ENCODE data around the gene VPREB3.

Gene VPREB3

GRCh38 chr22:23704062-23704461 lies 50.2 kb downstream of the VPREB3 start:
- TF ChIP-seq POLR2AphosphoS5 (IDR thresholded peaks at IDR 0.05; ENCODE audit: low read depth, low read length) (no peak), TAF1 (IDR thresholded peaks at IDR 0.05; ENCODE audit: borderline replicate concordance, insufficient read depth, low read length) (no peak), FOXP2 (optimal IDR thresholded peaks at IDR 0.05; ENCODE audit: borderline replicate concordance, extremely low read depth, extremely low read length, insufficient read depth) (no peak), SIN3A (IDR thresholded peaks at IDR 0.05; ENCODE audit: borderline replicate concordance, insufficient read depth, low read length) (no peak), REST (IDR thresholded peaks at IDR 0.05; ENCODE audit: insufficient read depth in 1 of 2, low read depth in 2 of 2, low read length in 2 of 2) (no peak)
